OCI-LY3 (cell line): ENCODE results near the gene CAMKV.

ENCODE experiments used
- H2AFZ ChIP-seq: fragments of 200-600, 300-600 bp; shearing (Covaris generic); 2 replicates; pipeline ENCODE4 v1.6.0; 2014; ENCODE audit warnings: antibody characterized with exemption, low read depth, low read length
- H3K27ac ChIP-seq: fragments of 200-600, 300-600 bp; sonication (generic); 2 replicates; pipeline ENCODE4 v1.5.1; 2014; ENCODE audit warnings: mild to moderate bottlenecking, low read length, moderate library complexity, mixed read lengths
- H3K27me3 ChIP-seq: fragments of 200-600, 300-600 bp; sonication (generic); 2 replicates; pipeline ENCODE4 v1.6.1; 2014; ENCODE audit warnings: low read depth, low read length, mixed read lengths
- H3K36me3 ChIP-seq: fragments of 200-600, 300-600 bp; sonication (generic); replicated peaks from 2 replicates; pipeline ENCODE3; 2014; ENCODE audit warnings: low read depth, low read length, mixed read lengths
- H3K4me1 ChIP-seq: fragments of 300-600, 200-600 bp; sonication (generic); 2 replicates; pipeline ENCODE4 v1.6.1; 2014; ENCODE audit warnings: low read length, mixed read lengths
- H3K4me2 ChIP-seq: fragments of 200-600, 300-600 bp; sonication (generic); 2 replicates; pipeline ENCODE4 v1.6.1; 2014; ENCODE audit warnings: low read length, mixed read lengths
- H3K4me3 ChIP-seq: fragments of 300-600, 200-600 bp; sonication (generic); 2 replicates; pipeline ENCODE4 v1.5.1; 2014; ENCODE audit warnings: antibody characterized with exemption, mild to moderate bottlenecking, low read length, moderate library complexity
- H3K79me2 ChIP-seq: fragments of 300-600, 200-600 bp; shearing (Covaris generic); 2 replicates; pipeline ENCODE4 v1.6.1; 2014; ENCODE audit warnings: mild to moderate bottlenecking, low read length, mixed read lengths
- H3K9ac ChIP-seq: fragments of 300-600, 200-600 bp; shearing (Covaris generic); 2 replicates; pipeline ENCODE4 v1.6.0; 2014; ENCODE audit warnings: mild to moderate bottlenecking, low read length, moderate library complexity
- H3K9me3 ChIP-seq: fragments of 200-600, 300-600 bp; shearing (Covaris generic); 2 replicates; pipeline ENCODE4 v1.6.1; 2014; ENCODE audit warnings: low read length, mixed read lengths; ENCODE audit not compliant: insufficient read depth
- H4K20me1 ChIP-seq: fragments of 200-600, 300-600 bp; sonication (generic); 2 replicates; pipeline ENCODE4 v1.6.1; 2016; ENCODE audit warnings: low read length, mixed read lengths; ENCODE audit not compliant: insufficient read depth
- EZH2phosphoT487 ChIP-seq: fragments of 200-600 bp; shearing (Covaris generic); IDR thresholded peaks from 2 replicates; pipeline ENCODE4 v1.6.1; 2018; ENCODE audit warnings: antibody characterized with exemption, mixed run types, low read depth
- TF ChIP-seq, protein P1 (sequence below): fragments of 200-600, 300-600 bp; sonication (generic); IDR thresholded peaks from 2 replicates; pipeline ENCODE4 v1.5.1; 2014; ENCODE audit warnings: antibody characterized with exemption, low read length, low read depth

The CAMKV gene

DNA sequence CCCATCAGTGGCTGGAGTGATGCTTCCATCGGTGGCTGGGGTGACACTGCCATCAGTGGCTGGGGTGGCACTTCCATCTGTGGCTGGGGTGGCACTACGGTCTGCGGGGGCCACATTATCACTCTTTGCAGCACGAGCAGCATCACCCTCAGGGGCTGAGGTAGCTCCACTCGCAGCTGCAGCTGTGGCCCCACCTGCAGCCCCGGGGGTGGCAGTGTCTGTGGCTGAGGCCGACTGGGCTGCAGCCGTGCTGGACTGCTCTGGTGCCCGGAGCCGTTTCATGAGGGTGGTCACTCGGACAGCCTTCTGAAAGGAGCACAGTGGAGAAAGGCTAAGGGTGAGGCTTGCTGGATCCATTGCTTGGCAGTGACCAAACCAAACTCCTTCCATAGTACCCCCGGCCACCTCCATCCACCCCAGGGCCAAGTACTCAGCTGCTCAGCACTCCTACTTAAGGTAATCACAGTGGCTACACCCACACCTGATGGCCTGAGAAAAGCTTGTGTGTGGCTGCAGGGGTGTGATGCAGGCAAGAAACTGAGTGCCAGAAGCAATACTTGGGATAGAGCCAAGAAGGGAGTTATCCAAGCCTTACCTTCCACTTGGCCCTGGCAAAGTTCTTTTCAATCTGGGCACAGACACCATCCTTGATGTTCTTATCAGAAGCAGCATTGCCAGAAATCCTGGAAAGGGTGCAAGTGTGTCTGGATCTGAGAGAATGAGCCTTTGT lies 10.0 kb downstream of the CAMKV start:
- H3K36me3 ChIP-seq: no peaks in the 10 kb centered on the region
- H3K4me3 ChIP-seq: no peak overlapping the region
- TF ChIP-seq EZH2phosphoT487: no peak
- TF ChIP-seq, protein P1, sequence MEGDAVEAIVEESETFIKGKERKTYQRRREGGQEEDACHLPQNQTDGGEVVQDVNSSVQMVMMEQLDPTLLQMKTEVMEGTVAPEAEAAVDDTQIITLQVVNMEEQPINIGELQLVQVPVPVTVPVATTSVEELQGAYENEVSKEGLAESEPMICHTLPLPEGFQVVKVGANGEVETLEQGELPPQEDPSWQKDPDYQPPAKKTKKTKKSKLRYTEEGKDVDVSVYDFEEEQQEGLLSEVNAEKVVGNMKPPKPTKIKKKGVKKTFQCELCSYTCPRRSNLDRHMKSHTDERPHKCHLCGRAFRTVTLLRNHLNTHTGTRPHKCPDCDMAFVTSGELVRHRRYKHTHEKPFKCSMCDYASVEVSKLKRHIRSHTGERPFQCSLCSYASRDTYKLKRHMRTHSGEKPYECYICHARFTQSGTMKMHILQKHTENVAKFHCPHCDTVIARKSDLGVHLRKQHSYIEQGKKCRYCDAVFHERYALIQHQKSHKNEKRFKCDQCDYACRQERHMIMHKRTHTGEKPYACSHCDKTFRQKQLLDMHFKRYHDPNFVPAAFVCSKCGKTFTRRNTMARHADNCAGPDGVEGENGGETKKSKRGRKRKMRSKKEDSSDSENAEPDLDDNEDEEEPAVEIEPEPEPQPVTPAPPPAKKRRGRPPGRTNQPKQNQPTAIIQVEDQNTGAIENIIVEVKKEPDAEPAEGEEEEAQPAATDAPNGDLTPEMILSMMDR: no peak
- H3K4me2 ChIP-seq: no peak overlapping the region
- H3K4me1 ChIP-seq: peaks cover 10% of the 10 kb centered on the region
- H3K9ac ChIP-seq: no peak overlapping the region
- no peak overlapping the region for H3K27ac ChIP-seq
- no peaks in the 10 kb centered on the region for H4K20me1 ChIP-seq
- H2AFZ ChIP-seq: no peak overlapping the region
- H3K27me3 ChIP-seq: peaks cover 21% of the 10 kb centered on the region
- peaks cover 16% of the 10 kb centered on the region for H3K79me2 ChIP-seq
- no peaks in the 10 kb centered on the region for H3K9me3 ChIP-seq

DNA sequence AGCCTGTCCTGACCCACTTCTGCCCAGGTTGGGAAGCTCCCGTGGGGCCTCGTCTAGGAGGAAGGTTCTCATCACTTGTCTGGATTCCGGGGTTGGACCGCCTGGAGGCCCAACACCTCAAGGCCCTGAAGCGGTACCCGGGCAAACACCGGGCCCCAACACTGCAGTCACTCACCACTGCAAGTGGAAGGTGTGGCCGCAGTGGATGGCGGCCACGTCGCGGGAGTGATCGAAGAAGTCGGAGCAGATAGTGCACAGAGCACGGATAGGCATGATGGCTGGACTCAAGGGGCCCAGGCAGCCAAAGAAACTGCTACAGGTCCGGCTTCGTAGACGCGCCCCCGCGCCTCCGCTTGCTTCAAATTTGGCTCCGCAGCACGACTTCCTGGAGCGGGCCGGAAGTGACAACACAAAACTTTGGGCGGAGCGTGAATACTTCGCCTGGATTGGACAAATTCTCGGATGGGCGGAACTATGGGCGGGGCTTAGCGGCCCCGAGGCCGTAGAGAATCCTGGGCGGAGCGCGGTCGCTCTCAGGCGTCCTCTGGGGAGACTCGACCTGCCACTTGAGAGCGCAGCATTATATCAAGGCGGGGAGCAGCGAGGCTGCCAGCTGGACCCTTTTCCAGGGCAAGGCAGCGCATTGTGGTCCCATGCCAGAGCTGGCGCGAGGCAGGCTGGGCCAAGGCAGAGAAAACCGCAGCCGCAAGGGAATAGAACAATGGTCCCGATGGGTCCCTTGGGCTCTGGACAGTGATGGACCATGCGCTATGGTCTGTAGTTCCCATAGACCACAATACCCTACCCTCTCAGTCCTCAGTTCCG lies 13.3 kb downstream of the CAMKV start, which contains the start of gene TRAIP:
TSS of gene TRAIP (minus strand) at position 384 of the 825 bp plus-strand sequence. CDS start at position 273, 111 bp downstream.
- Histone ChIP-seq H2AFZ (peak within 1 kb of the TSS; percentile 82), H4K20me1 (no peaks in the 10 kb centered on the region), H3K4me3 (peak within 1 kb of the TSS; percentile 82), H3K36me3 (no peaks in the 10 kb centered on the region), H3K9ac (peak within 1 kb of the TSS; percentile 67), H3K27ac (no peak within 1 kb of the TSS), H3K79me2 (peaks cover 25% of the 10 kb centered on the region), H3K9me3 (no peaks in the 10 kb centered on the region), H3K27me3 (no peaks in the 10 kb centered on the region), H3K4me2 (peak within 1 kb of the TSS; percentile 95), H3K4me1 (peaks cover 10% of the 10 kb centered on the region)
- TF ChIP-seq, protein P1: peak; percentile 17
- TF ChIP-seq EZH2phosphoT487: no peak

DNA sequence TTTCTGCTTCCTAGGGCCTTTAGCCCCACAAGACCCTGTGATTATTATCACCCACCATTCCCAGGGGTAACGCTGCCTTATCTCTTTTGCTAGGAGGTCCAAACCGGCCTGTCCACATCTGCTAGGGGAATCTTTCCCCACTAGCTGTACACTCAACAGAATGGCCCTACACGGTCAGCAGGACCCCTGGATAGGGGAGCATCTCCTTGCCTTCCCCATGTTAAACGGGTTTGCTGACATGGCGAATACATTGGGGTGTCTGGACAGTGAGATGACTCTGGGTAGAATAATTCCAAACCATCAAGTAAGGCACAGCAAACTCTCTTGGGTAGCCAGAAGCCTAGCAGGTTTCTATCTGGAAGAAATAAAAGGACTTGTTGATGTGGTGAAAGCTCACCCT lies 14.0 kb downstream of the CAMKV start:
- Histone ChIP-seq H2AFZ (no peak overlapping the region), H4K20me1 (no peaks in the 10 kb centered on the region), H3K79me2 (peaks cover 31% of the 10 kb centered on the region), H3K27ac (no peak overlapping the region), H3K4me2 (peak overlapping the region; percentile 77), H3K9ac (peak overlapping the region; percentile 67), H3K4me1 (peaks cover 10% of the 10 kb centered on the region), H3K27me3 (no peaks in the 10 kb centered on the region), H3K9me3 (no peaks in the 10 kb centered on the region), H3K4me3 (peak overlapping the region; percentile 82), H3K36me3 (no peaks in the 10 kb centered on the region)
- TF ChIP-seq, protein P1: no peak
- no peak for TF ChIP-seq EZH2phosphoT487

DNA sequence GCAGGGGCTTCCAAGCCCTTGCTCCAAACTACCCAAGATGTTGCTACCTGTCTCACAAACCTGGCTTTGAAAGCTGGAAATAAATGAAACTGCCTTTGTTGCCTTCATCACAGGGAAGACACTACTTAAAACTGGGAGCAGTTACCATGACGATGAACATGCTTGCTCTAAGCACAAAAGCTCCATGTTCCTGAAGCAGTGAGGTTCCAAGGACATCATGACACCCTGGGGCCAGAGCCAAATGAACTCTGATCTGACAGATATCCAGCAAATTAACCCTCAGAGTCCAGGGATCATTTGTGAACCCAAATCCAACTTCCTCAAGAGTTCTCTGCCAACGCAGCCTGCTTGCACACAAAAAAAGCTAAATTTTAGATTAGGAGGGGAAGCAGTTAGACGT lies 24.0 kb downstream of the CAMKV start:
- Histone ChIP-seq H3K79me2 (no peaks in the 10 kb centered on the region), H3K4me2 (no peak overlapping the region), H2AFZ (no peak overlapping the region), H3K27ac (no peak overlapping the region), H3K36me3 (peaks cover 49% of the 10 kb centered on the region), H3K4me1 (no peaks in the 10 kb centered on the region), H3K9me3 (no peaks in the 10 kb centered on the region), H4K20me1 (no peaks in the 10 kb centered on the region), H3K4me3 (no peak overlapping the region), H3K9ac (no peak overlapping the region), H3K27me3 (no peaks in the 10 kb centered on the region)
- TF ChIP-seq, protein P1: no peak
- TF ChIP-seq EZH2phosphoT487: no peak
